ENCODE measurements around the gene ZNF579.

ZNF579 gene, protein sequence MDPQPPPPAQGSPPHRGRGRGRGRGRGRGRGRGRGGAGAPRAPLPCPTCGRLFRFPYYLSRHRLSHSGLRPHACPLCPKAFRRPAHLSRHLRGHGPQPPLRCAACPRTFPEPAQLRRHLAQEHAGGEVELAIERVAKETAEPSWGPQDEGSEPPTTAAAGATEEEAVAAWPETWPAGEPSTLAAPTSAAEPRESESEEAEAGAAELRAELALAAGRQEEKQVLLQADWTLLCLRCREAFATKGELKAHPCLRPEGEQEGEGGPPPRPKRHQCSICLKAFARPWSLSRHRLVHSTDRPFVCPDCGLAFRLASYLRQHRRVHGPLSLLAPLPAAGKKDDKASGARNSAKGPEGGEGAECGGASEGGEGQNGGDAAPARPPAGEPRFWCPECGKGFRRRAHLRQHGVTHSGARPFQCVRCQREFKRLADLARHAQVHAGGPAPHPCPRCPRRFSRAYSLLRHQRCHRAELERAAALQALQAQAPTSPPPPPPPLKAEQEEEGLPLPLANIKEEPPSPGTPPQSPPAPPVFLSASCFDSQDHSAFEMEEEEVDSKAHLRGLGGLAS

DNA sequence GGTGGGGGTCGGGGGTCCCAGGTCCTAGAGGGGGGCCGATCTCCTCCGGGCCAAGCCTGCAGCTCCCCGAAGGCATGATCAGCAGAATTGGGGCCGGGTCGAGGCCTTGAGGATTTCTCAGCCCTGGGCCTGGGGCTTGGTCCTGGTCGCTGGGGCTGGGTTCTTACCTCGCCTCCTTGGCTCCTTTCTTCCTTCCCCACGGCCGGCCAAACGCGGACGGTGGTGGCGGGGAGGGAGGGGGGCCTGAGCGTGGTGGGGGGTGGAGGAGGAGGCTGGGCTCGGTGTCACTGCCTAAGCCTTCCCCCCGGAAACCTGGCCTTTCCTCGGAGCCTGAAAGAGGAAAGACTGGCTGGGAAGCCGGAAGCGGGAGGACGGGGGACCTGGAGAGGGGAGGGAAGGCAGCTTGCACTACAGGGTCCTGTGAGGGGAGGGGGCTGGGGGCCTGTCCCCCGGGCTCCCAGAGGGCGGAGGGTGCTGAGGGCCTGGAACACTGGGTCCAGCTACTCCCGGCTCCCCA, at the start of gene ZNF579:
Gene ZNF579, minus strand, starts transcription at position 221 of the 517 bp plus-strand sequence. CDS start 1,209 bp downstream, outside the sequence.
- peak; percentile 73 for DNase-seq

DNA sequence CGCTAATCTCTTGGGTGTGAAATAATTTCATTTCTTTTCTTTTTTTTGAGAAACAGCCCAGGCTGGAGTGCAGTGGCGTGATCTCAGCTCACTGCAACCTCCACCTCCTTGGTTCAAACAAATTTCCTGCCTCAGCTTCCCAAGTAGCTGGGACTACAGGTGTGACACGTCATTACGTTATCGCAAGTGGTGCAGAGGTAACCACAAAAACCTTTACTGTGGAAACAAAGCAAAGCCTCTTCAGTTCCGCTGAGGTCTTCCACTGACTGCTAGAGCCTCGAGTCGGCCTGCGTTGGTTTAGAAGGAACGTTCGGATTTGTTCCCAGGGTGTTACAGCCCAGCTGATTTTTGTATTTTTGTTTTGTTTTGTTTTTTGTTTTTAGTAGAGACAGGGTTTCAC, 45.7 kb upstream of the ZNF579 start:
- no peak for DNase-seq

- DNase-seq: no peak
These were observed 44.3 kb upstream of the ZNF579 start for GRCh38 chr19:55625004-55625326.

DNA sequence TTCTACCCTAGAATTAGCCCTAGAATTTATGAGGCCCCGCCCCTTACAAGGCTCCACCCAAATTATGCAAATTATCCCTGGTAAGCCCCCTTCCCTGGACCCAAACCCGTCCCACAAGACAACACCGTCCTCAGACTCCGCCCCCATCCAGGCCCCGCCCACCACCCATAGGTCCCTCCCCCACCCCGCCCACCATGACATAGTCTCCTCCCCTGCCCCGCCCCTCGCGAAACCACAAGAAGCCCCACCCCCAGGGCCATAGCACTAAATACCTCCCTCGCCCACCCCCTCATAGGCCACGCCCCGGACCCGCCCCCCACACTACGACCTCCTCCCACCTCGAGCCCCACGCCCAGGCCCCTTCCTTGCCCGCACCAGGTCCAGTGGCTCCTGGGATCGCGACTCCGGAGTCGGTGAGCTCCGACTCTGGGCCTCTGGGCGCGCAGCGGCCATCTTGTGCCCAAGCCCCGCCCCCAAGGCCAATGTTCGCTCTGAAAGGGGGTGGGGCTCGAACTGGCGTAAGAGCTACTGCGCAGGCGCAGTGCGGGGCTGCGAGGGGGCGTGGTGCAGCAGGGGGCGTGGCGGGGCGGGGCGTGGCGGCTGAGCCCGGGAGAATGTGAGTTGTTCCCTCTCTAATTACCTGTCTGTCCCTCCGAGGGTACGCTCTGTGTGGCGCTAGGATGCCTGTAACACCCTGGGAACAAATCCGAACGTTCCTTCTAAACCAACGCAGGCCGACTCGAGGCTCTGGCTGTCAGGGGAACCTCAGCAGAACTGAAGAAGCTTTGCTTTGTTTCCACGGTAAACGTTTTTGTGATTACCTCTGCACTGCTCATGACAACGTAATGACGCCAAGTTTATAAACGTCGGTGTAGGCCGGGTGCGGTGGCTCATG, 43.7 kb upstream of the ZNF579 start, which contains the start of gene ZNF784:
Gene ZNF784, minus strand, starts transcription at position 458 of the 895 bp plus-strand sequence. Its CDS starts 5 bp downstream, at position 453.
- peak; percentile 94 for DNase-seq

GRCh38 chr19:55623561-55623960, 42.9 kb upstream of the ZNF579 start:
- DNase-seq: no peak

DNA sequence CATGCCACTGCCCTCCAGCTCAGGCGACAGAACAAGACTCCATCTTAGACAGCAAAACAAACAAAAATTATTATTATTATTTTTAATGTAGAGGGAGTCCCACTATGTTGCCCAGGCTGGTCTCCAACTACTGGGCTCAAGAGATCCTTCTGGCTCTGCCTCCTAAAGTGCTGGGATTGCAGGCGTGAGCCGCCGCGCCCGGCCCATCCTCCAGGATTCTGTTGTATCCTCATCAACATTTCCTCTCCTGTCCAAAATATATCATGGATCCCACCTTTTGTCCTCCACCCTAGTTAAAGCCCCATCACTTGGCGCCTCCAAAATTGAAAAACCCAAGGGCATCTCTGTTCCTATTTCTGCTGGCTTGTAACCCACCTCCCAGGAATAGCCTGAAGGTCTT, 42.5 kb upstream of the ZNF579 start:
- DNase-seq: no peak

GRCh38 chr19:55622242-55622969, 41.8 kb upstream of the ZNF579 start:
- no peak for DNase-seq

DNA sequence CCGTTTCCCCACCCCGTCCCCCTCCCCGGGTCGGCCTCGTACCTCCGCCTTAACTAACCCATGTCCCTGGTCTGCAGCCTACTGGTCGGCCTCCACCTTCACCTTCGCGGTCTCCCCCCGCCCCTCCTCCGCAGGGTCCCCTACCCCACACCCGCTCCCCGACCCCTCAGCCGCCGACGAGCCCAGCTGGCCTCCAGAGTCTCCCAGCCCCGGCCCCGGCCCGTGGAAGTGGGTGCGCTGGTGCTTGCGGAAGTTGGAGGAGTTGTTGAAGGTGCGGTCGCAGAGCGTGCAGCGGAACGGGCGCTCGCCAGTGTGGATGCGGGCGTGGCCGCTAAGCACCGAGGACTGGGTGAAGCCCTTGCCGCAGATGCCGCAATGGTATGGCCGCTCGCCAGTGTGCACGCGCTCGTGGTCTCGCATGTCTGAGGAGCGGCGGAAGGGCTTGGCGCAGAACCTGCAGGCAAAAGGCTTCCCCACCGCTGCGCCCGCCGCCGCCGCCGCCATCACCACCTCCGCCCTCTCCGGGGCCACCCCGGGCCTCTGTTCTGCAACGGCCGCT, 41.1 kb upstream of the ZNF579 start:
- DNase-seq: no peak

- no peak for DNase-seq
These were observed 40.6 kb upstream of the ZNF579 start for GRCh38 chr19:55621205-55621672.

DNA sequence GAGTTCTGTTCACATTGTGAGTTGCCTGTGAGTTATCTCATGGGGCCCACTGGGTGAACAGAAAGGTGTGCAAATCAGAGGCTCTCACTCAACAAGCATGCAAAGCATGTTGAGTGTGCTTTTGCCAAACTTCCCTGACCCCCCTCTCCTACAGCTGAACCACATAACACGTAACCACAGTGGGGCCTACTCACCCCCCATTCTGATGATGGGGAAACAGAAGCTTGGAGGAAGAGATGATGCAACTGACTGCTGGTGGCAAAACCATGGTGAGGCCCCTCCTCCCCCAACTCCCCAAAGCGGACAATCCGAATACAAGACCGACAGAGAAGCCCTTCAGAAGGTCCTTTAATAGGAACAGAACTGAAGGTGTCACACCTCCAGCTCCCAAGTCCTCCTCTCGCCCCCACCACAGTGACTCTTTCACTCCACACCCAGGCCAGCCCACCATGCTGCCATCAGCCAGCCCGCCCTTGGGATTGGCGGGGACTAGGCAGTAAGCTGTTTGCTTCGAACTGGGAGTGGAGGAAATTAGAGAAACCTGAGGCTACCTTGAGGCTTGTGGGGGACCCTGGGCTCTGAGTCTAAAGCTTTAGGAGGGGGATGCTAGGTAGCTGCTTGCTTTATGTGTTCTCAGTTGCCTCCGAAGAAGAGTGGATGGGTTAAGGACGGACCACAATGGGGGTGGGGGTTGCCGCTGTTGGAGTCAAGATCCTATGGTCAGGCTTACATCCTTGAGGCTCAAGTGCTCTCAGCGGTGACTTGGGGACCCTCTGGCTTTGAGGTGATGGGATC, 40.0 kb upstream of the ZNF579 start:
- no peak for DNase-seq

GRCh38 chr19:55619286-55619685, 38.6 kb upstream of the ZNF579 start:
- no peak for DNase-seq

GRCh38 chr19:55618426-55618825, 37.8 kb upstream of the ZNF579 start:
- DNase-seq: no peak

- DNase-seq: no peak
These were observed 36.8 kb upstream of the ZNF579 start for GRCh38 chr19:55617426-55617825.

GRCh38 chr19:55616395-55616875, 35.8 kb upstream of the ZNF579 start:
- no peak for DNase-seq

- DNase-seq: no peak
These were observed 35.1 kb upstream of the ZNF579 start for GRCh38 chr19:55615543-55616394.

DNA sequence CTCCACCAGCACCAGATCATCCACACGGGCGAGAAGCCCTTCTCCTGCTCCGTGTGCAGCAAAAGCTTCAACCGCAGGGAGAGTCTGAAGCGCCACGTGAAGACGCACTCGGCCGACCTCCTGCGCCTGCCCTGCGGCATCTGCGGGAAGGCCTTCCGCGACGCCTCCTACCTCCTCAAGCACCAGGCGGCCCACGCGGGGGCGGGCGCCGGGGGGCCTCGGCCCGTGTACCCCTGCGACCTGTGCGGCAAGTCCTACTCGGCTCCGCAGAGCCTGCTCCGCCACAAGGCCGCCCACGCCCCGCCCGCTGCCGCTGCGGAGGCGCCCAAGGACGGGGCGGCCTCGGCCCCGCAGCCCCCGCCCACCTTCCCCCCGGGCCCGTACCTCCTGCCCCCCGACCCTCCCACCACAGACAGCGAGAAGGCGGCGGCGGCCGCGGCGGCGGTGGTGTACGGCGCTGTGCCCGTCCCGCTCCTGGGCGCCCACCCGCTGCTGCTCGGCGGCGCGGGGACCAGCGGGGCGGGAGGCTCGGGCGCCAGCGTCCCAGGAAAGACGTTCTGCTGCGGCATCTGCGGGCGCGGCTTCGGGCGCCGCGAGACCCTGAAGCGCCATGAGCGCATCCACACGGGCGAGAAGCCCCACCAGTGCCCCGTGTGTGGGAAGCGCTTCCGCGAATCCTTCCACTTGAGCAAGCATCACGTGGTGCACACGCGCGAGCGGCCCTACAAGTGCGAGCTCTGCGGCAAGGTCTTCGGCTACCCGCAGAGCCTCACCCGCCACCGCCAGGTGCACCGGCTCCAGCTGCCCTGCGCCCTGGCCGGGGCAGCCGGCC, 34.3 kb upstream of the ZNF579 start:
- DNase-seq: no peak

- DNase-seq: no peak
These were observed 33.5 kb upstream of the ZNF579 start for GRCh38 chr19:55613930-55614710.

DNA sequence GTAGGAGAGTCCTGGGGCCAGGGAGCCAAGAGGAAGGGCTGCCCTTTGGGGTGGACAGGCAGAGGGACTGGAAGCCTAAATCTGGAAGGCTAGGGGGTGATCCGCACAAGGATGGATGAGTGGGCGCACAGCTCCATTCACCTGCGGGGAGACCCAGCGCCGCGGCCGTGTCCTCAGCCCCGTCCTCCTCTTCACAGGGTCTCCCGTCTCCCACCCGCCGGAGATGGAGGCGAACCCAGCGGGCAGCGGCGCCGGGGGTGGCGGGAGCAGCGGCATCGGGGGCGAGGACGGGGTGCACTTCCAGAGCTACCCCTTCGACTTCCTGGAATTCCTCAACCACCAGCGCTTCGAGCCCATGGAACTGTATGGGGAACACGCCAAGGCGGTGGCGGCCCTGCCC, 32.7 kb upstream of the ZNF579 start:
- no peak for DNase-seq

Data from NCI-H748 treated with DMSO at 0.1 percent for 48 hours (cell line).